GM19328 (cell line): ENCODE results near the gene GSG1L.

ENCODE experiments used
- ATAC-seq: cut with Tn5 transposase; IDR thresholded peaks from one replicate; pipeline ENCODE4 v1.9.1; 2021; ENCODE audit warnings: mild to moderate bottlenecking, moderate library complexity; ENCODE audit not compliant: unreplicated experiment

The GSG1L gene

DNA sequence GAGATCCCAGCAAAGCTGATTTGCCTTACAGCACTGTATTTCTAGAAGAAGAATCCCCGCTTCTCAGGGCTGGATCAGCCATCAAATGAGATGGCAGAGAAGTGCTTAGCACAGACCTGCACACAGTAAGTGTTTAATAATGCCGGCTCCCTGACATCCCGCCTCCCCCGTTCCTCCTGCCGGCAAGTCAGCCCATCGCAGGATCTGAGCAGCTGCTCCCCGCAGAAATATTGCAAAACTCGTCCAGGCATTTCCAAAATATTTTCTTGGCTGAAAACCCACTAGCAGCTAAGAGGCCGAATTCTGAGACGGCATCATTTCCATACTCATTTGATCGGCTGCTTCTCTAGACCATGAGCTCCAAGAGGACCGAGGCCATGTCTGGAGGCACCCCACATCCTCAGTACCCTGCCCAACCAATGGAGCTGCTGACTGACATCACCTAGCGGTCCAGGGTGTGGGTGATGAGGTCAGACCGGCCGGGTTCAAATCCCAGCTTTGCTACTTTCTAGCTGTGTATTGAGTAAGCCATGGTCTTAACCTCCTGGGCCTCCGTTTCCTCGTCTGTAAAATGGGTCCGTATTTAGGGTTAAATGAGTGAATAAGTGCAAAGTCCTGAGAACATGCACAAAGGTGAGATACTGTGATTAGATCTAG, 262.1 kb downstream of the GSG1L start:
- ATAC-seq: no peak

- ATAC-seq: no peak
Measured at GRCh38 chr16:27800817-27801216, 262.7 kb downstream of the GSG1L start.

DNA sequence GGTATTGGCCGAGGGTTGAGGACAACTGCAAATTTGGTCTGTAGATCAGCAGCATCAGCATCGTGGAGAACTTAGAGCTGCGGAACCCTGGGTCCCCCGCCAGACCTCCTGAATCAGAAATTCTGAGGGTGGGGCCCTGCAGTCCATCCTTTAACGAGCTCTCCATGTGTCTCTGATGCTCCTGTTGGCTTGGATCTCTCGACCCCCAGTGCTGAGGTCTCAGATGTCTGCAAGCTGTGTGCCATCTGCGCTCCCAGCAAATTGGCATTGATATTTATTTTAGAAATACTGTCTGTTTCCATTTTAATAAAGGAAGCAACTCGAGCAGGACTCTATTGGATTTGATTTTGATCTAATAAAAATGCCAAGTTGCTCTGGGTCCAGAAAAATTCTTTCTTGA, 263.6 kb downstream of the GSG1L start:
- ATAC-seq: no peak

- ATAC-seq: no peak
Measured at GRCh38 chr16:27798241-27798640, 265.3 kb downstream of the GSG1L start.

DNA sequence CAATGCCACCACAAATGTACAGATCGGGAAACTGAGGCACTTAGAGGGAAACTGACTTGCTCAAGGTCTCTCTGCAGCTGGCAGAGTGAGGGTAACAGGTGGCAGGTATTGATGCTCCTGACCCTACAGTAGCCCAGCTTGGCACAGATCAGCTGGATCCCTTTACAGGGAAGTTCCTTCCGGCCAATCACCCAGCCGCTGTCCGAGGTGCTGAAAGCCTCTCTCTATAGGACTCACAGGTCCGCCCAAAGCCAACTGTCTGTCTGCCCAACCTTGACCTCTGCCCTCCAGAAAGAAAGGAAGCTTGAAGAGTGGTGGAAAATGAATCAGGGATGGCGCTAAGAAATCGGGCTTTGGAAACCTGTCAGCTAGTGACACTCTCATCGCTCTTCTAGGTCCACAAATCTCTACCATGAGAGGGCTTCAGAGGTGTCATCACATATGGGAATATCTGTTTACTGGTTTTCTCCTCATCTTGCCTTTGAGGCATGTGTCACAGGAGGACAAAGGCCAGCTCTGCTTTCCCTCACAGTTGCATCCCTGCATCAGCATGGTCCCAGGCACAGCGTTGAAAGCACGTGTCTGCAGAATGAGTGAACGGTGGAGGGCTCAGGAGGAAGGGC, 267.4 kb downstream of the GSG1L start:
- ATAC-seq: no peak

- ATAC-seq: no peak
Measured at GRCh38 chr16:27793249-27793622, 270.3 kb downstream of the GSG1L start.

DNA sequence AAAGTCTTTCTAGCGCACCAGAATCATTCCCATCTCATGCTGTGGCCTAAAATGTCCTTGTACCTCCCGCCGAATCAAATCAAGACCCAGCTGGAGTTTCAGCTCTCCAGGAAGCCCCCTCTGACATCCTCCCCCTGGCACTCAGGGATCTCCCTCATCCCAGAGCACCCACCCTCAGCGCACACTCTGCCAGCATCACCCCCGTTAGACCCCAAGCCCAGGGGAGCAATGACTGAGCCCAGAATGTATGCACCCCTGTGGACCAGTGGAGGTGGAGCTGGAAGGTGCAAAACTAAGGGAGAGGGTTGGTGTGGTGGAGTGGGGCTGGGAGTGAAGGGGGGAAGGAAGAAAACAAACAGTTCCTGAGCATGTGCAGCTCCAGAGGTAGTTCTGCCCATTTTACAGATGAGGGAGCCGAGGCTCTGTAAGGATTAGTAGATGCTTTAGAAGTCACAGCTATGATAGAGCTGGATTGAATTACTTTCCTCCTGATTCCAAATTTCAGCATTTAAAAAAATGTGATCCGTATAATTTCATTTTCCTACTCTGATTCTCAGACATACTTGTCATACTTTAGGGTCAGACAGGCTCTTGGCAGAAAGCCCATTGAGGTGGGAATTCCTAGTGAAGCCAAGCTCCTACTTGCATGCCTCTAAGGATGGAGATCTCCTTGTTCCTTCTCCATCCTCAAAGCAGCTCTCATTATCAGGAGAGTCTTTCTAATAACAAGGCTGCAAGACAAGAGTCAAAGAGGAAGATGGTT, 270.8 kb downstream of the GSG1L start:
- no peak for ATAC-seq

DNA sequence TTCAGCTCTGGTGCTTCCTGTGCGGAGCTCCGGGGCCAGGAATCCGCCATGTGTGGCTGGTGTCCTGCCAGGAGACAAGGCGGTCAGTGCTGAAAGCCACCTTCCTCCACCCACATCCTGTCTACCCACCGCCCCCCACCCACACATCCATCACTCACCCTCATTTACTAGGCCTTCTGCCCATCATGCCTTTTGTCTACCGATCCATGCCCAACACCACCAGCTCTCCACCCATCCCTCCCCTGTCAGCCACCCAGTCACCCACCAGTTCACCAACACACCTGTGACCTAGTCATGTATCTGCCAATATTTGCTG, 272.2 kb downstream of the GSG1L start:
- ATAC-seq: no peak

- ATAC-seq: no peak
Measured at GRCh38 chr16:27790546-27791403, 272.7 kb downstream of the GSG1L start.

DNA sequence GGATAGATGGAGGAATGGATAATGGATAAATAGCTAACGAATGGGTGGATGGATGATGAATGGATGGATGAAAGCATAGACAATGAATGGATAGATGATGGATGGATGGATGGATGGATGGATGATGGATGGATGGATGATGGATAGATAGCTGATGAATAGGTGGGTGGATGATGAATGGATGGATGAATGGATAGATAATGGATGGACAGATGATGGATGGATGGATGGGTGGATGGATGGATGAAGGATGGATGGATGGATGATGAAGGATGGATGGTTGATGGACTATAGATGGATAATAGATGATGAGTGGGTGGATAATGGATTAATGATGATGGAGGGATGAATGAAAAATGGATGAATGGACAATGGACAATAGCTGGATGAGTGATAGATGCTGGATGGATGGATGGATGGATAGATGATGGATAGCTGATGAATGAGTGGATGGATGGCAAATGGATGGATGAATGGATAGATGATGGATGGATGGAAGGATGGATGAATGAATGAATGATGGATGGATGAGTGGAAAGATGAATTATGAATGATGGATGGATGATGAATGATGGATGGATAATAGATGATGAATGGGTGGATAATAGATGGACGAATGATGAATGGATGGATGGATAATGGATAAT, 273.8 kb downstream of the GSG1L start:
- no peak for ATAC-seq

DNA sequence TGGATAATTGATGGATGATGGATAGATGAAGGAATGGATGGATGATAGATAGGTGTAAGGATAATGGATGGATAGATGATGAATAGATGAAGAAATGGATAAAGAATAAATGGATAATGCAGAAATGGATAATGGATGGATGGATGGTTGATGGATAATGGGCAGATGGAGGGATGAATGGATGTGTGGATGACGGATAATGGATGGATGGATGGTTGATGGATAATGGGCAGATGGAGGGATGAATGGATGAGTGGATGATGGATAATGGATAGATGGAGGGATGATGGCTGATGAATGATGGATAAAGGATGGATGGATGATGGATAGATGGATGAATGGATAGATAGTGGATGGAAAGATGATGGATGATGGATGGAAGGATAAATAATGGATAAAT, 274.4 kb downstream of the GSG1L start:
- ATAC-seq: no peak

DNA sequence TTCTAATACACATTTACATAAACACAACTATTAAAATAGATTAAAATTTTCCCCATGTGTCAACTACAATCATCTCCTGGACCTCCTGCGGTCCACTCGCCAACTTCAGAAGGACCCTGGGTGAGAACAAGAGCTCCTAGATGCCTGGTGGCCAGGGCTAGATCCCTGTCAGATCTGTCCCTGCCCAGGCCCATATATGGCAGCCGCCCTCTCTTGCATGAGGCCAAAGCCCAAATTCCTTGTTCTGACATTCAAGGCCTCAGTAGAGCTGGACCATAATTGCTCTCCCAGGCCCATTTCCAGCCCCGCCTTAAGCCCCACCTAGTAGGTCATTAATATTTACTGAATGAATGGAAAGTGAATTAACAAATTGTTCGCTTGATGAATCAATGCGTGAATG, 275.8 kb downstream of the GSG1L start:
- no peak for ATAC-seq

- no peak for ATAC-seq
Measured at GRCh38 chr16:27786923-27787625, 276.4 kb downstream of the GSG1L start.

DNA sequence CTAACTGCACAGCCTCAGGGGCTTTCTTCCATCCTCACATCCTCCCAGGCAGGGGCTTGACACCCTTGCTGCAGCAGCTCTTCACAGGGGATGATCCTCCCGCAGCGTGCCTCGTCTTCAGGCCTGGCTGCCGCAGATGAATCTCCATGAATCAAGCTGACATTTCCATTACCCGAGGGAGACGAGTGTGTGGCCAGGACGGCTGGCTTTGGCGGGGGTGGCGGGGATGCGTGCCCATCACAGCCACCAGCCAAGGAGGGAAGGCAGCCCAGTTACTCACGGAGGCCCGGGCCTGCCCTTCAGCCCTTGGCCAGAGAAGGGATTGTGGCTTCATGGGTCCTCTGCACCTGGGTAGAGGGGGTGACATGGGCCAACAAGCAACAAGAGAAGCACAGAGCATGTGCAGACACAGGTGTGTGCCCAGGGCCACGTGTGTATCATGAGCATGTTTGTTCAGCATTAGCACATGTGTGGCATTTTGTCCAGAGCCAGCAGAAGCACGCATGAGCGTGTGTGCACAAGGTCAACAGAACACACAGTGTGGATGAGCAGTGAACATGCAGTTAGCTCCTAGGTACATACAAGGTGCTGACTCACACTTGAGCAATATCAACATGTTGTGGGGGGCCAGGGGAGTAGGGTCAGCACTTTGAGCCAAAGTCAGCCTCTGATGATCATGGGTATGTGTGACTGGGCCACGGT, 277.1 kb downstream of the GSG1L start:
- no peak for ATAC-seq

GRCh38 chr16:27785307-27785678, 278.2 kb downstream of the GSG1L start:
- ATAC-seq: no peak

GRCh38 chr16:27784351-27785306, 278.9 kb downstream of the GSG1L start:
- ATAC-seq: no peak

DNA sequence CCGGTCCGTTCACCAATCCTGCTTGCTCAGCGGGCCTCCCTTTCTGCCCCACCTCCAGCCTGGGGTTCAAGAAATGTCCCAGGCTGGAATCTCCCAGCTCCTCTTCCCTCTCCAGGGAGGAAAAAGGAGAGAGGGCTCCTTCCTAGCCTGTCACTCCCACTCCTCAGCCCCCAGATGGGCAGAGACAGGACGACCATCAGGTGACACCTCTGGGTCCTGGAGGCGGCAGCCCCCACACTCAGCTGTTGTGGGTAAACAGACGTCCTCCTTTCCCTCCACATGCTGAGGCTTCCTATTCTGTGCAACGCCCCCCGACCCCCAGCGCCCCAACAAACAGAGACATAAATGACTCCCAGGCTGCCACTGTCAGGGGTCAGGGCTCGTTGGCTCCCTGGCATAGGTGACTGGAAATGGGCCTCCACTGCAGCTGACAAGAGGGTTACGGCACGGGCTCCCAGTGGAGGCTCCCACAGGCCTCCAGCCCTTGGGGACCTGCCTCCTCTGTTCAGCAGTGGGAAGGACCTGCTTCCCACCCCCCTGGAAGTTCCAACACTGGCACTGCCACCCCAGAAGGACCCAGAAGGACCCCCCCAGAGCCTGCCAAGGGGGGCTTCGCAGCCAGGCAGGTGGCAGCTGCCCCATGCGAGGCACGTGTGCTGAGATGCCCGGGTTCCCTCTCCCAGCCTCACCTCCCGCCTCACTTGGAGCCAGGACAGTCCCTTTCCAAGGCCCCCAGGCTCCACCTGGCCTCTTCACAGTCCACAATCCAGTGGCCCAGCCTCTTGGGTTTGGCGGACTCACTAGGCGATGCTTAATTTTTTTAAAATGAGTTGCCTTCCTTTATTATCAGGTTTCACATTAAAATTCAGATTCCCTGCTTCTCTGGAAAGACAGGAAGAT, 281.3 kb downstream of the GSG1L start:
- no peak for ATAC-seq

DNA sequence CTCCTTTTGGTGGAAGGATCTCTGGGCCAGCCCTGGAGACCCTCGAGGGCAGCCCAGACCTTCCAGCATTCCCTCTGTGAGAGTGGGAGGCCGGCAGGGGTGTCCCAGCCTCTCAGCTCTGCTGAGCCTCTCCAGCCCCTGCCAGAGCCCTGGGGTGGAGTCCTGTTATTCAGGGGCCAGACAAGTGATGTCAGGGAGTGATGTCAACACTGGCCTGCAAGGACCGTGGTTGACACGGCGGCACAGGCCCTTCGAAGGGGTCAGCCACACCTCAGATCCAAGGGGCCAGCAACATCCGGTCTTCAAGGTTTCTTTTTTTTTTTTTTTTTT, 282.4 kb downstream of the GSG1L start:
- no peak for ATAC-seq
